ENCODE data around the gene ZNF44. TPM values are rescaled to one million over a fixed set of nuclear protein-coding genes. Genes with fewer than 3 reads are reported as not detected.

Gene ZNF44
- total and polyA plus RNA-seq, 2 of the 13 experiments (the other 11 are each of a cell fraction or from before 2014, with no cell fraction given), result 6.9 to 15.7 TPM

- TF ChIP-seq ZNF256 (CRISPR knock-in tag; conservative IDR thresholded peaks at IDR 0.05) (no peak), BHLHE40 (IDR thresholded peaks at IDR 0.05; ENCODE audit: low read length) (peak; percentile 59; the same call in 1 of the 2 replicates), SIN3B (IDR thresholded peaks at IDR 0.05; ENCODE audit: low read length) (no peak), ZNF431 (CRISPR knock-in tag; IDR thresholded peaks at IDR 0.05; ENCODE audit: borderline replicate concordance, low read depth) (no peak), ZNF713 (CRISPR knock-in tag; IDR thresholded peaks at IDR 0.05) (no peak), ZNF136 (CRISPR knock-in tag; IDR thresholded peaks at IDR 0.05; ENCODE audit: low read depth) (no peak), ELK4 (CRISPR knock-in tag; IDR thresholded peaks at IDR 0.05; ENCODE audit: borderline replicate concordance) (no peak), ZNF326 (CRISPR knock-in tag; IDR thresholded peaks at IDR 0.05; ENCODE audit: borderline replicate concordance) (no peak), ZBTB43 (CRISPR knock-in tag; conservative IDR thresholded peaks at IDR 0.05) (no peak), CEBPG (CRISPR knock-in tag; IDR thresholded peaks at IDR 0.05) (peak; percentile 88), NBN (conservative IDR thresholded peaks at IDR 0.05) (no peak), SMAD3 (CRISPR knock-in tag; IDR thresholded peaks at IDR 0.05) (peak; percentile 61; the same call in 1 of the 2 replicates), KAT8 (CRISPR knock-in tag; IDR thresholded peaks at IDR 0.05) (peak; percentile 32; the same call in 1 of the 2 replicates), ZNF614 (CRISPR knock-in tag; IDR thresholded peaks at IDR 0.05; ENCODE audit: borderline replicate concordance) (peak; percentile 45; the same call in 1 of the 2 replicates), HMGXB4 (CRISPR knock-in tag; IDR thresholded peaks at IDR 0.05; ENCODE audit: borderline replicate concordance in 1 of 2, low read depth in 1 of 2) (no peak), REXO4 (CRISPR knock-in tag; IDR thresholded peaks at IDR 0.05; ENCODE audit: borderline replicate concordance) (no peak), SPEN (CRISPR knock-in tag; IDR thresholded peaks at IDR 0.05; ENCODE audit: low read depth) (peak; percentile 65; the same call in 1 of the 2 replicates), IKZF1 (IDR thresholded peaks at IDR 0.05) (no peak), SNAPC2 (CRISPR knock-in tag; IDR thresholded peaks at IDR 0.05) (no peak), RFX3 (CRISPR knock-in tag; IDR thresholded peaks at IDR 0.05) (no peak), ATF3 (CRISPR knock-in tag; IDR thresholded peaks at IDR 0.05) (no peak), ZNF484 (CRISPR knock-in tag; IDR thresholded peaks at IDR 0.05; ENCODE audit: borderline replicate concordance, low read depth) (no peak), GMEB1 (CRISPR knock-in tag; IDR thresholded peaks at IDR 0.05; ENCODE audit: borderline replicate concordance) (no peak), REPIN1 (CRISPR knock-in tag; IDR thresholded peaks at IDR 0.05; ENCODE audit: borderline replicate concordance, low read depth) (0 out of 2 replicates have a peak, but pooled peaks have one; percentile 20), RORA (CRISPR knock-in tag; IDR thresholded peaks at IDR 0.05) (no peak)
Observed at GRCh38 chr19:12331211-12331941, 36.7 kb upstream of the ZNF44 start (continued).

All from HepG2 (cell line).